H9 (cell line): ENCODE data around the gene MTOR. TPM values are rescaled to one million over a fixed set of nuclear protein-coding genes. Genes with fewer than 3 reads are reported as not detected.

ENCODE experiments used
- DNase-seq: peaks from one replicate; pipeline ENCODE4 v3.0.0-alpha.2; 2017
- H2AFZ ChIP-seq: one replicate; pipeline ENCODE4 v1.6.1; 2013; ENCODE audit warnings: mild to moderate bottlenecking, low read length, control low read depth, moderate library complexity
- H2AK5ac ChIP-seq: 2 replicates; pipeline ENCODE4 v1.6.1; 2013; ENCODE audit warnings: low read length, control low read depth, mixed read lengths; ENCODE audit not compliant: insufficient read length
- H2BK120ac ChIP-seq: one replicate; pipeline ENCODE4 v1.6.1; 2013; ENCODE audit warnings: low read depth, mild to moderate bottlenecking, low read length, control low read depth, inconsistent platforms; ENCODE audit not compliant: poor library complexity, severe bottlenecking
- H2BK12ac ChIP-seq: 2 replicates; pipeline ENCODE4 v1.6.1; 2013; ENCODE audit warnings: low read length, control low read depth, mixed read lengths, low read depth; ENCODE audit not compliant: insufficient read length
- H2BK15ac ChIP-seq: 2 replicates; pipeline ENCODE4 v1.6.1; 2013; ENCODE audit warnings: low read depth, low read length, control low read depth
- H2BK20ac ChIP-seq: one replicate; pipeline ENCODE4 v1.6.1; 2013; ENCODE audit warnings: low read depth, mild to moderate bottlenecking, low read length, control low read depth, inconsistent platforms; ENCODE audit not compliant: poor library complexity, severe bottlenecking
- H2BK5ac ChIP-seq: 2 replicates; pipeline ENCODE4 v1.6.1; 2013; ENCODE audit warnings: low read length, control low read depth, mixed read lengths; ENCODE audit not compliant: insufficient read length
- H3K14ac ChIP-seq: 2 replicates; pipeline ENCODE4 v1.6.1; 2013; ENCODE audit warnings: low read length, control low read depth; ENCODE audit not compliant: insufficient read depth
- H3K18ac ChIP-seq: 2 replicates; pipeline ENCODE4 v1.6.1; 2013; ENCODE audit warnings: low read depth, mild to moderate bottlenecking, mixed read lengths, low read length, control low read depth; ENCODE audit not compliant: insufficient read length
- H3K23ac ChIP-seq: 2 replicates; pipeline ENCODE4 v1.6.1; 2013; ENCODE audit warnings: low read length, control low read depth, mixed read lengths, low read depth; ENCODE audit not compliant: insufficient read length
- H3K23me2 ChIP-seq: 2 replicates; pipeline ENCODE4 v1.6.1; 2013; ENCODE audit warnings: low read depth, mild to moderate bottlenecking, mixed read lengths, low read length, control low read depth; ENCODE audit not compliant: insufficient read length, poor library complexity, severe bottlenecking
- H3K27ac ChIP-seq: 2 replicates; pipeline ENCODE4 v1.5.1; 2013; ENCODE audit warnings: low read length, control low read depth, mixed read lengths, low read depth; ENCODE audit not compliant: insufficient read length
- H3K27me3 ChIP-seq: 2 replicates; pipeline ENCODE4 v1.6.1; 2013; ENCODE audit warnings: low read length, control low read depth, inconsistent platforms; ENCODE audit not compliant: insufficient read depth
- H3K4ac ChIP-seq: 2 replicates; pipeline ENCODE4 v1.6.1; 2013; ENCODE audit warnings: low read depth, mild to moderate bottlenecking, control low read depth, inconsistent platforms, low read length, moderate library complexity
- H3K4me1 ChIP-seq: 2 replicates; pipeline ENCODE4 v1.6.1; 2013; ENCODE audit warnings: low read length, control low read depth, inconsistent platforms; ENCODE audit not compliant: insufficient read depth
- H3K4me2 ChIP-seq: 2 replicates; pipeline ENCODE4 v1.6.1; 2013; ENCODE audit warnings: low read length, control low read depth, mixed read lengths; ENCODE audit not compliant: insufficient read length, insufficient read depth
- H3K56ac ChIP-seq: 2 replicates; pipeline ENCODE4 v1.6.1; 2013; ENCODE audit warnings: low read depth, mild to moderate bottlenecking, mixed read lengths, low read length, control low read depth; ENCODE audit not compliant: insufficient read length
- H3K79me1 ChIP-seq: 2 replicates; pipeline ENCODE4 v1.6.1; 2013; ENCODE audit warnings: low read depth, mild to moderate bottlenecking, moderate library complexity, low read length, control low read depth, inconsistent platforms; ENCODE audit not compliant: insufficient read depth, poor library complexity, severe bottlenecking
- H3K79me2 ChIP-seq: 2 replicates; pipeline ENCODE4 v1.6.1; 2013; ENCODE audit warnings: low read length, control low read depth, inconsistent platforms; ENCODE audit not compliant: insufficient read depth
- H3K9ac ChIP-seq: 2 replicates; pipeline ENCODE4 v1.6.1; 2013; ENCODE audit warnings: low read length, control low read depth, mixed read lengths; ENCODE audit not compliant: insufficient read length; ENCODE audit errors: extremely low read depth
- H3K9me3 ChIP-seq: one replicate; pipeline ENCODE4 v1.6.1; 2013; ENCODE audit warnings: low read depth, low read length, inconsistent platforms; ENCODE audit not compliant: control insufficient read depth
- H3T11ph ChIP-seq: one replicate; pipeline ENCODE4 v1.6.1; 2013; ENCODE audit warnings: mild to moderate bottlenecking, low read length, control low read depth, inconsistent platforms
- H4K20me1 ChIP-seq: one replicate; pipeline ENCODE4 v1.6.1; 2013; ENCODE audit not compliant: control insufficient read depth, insufficient read length, insufficient read depth
- H4K5ac ChIP-seq: 2 replicates; pipeline ENCODE4 v1.6.1; 2013; ENCODE audit warnings: low read depth, mild to moderate bottlenecking, mixed read lengths, low read length, control low read depth; ENCODE audit not compliant: insufficient read length
- H4K8ac ChIP-seq: replicated peaks from 2 replicates; pipeline ENCODE4 v1.6.1; 2013; ENCODE audit warnings: low read length, control low read depth, mixed read lengths, low read depth; ENCODE audit not compliant: insufficient read length
- H4K91ac ChIP-seq: 2 replicates; pipeline ENCODE4 v1.6.1; 2013; ENCODE audit warnings: low read depth, mild to moderate bottlenecking, moderate library complexity, mixed read lengths, low read length, control low read depth; ENCODE audit not compliant: insufficient read length
- H3K27ac Mint-ChIP-seq, 3 experiments: 2 replicates in 2 of 3; 3 replicates in 1 of 3; pipeline ENCODE4 v1.8.0; 2020 to 2021; ENCODE audit warnings: mixed read lengths in 3 of 3, mild to moderate bottlenecking in 1 of 3, moderate library complexity in 1 of 3
- H3K27me3 Mint-ChIP-seq: 2 replicates; pipeline ENCODE4 v1.8.0; 2021; ENCODE audit warnings: low read depth, mild to moderate bottlenecking, moderate library complexity, mixed read lengths
- H3K36me3 Mint-ChIP-seq, 3 experiments: 2 replicates in 2 of 3; 3 replicates in 1 of 3; pipeline ENCODE4 v1.8.0; 2020 to 2021; ENCODE audit warnings: low read depth in 3 of 3, mixed read lengths in 3 of 3; ENCODE audit not compliant: insufficient read depth in 1 of 3
- H3K4me1 Mint-ChIP-seq, 2 experiments: 2 replicates each; pipeline ENCODE4 v1.8.0; 2020; ENCODE audit warnings: mixed read lengths in 2 of 2
- H3K4me3 Mint-ChIP-seq, 2 experiments: 2 replicates in 1 of 2; 3 replicates in 1 of 2; pipeline ENCODE4 v1.8.0; 2020 to 2021; ENCODE audit warnings: mild to moderate bottlenecking in 2 of 2, mixed read lengths in 2 of 2, moderate library complexity in 1 of 2
- H3K9me3 Mint-ChIP-seq, 2 experiments: 2 replicates in 1 of 2; 3 replicates in 1 of 2; pipeline ENCODE4 v1.8.0; 2020; ENCODE audit warnings: mild to moderate bottlenecking in 2 of 2, mixed read lengths in 2 of 2, moderate library complexity in 1 of 2
- CTCF ChIP-seq: fragments of 200-600 bp; sonication (generic); conservative IDR thresholded peaks from 3 replicates; pipeline ENCODE4 v1.8.0; 2021; ENCODE audit warnings: antibody characterized with exemption, mild to moderate bottlenecking
- WGBS: extraction: QIAGEN DNeasy Blood & Tissue Kit; methylation state at CpG from one replicate; pipeline ENCODE4 v1.1.7; 2013; ENCODE audit warnings: missing lambda C conversion rate, low lambda C conversion rate, mixed read lengths; ENCODE audit not compliant: insufficient read length; ENCODE audit errors: extremely low coverage; 5-methylcytosine and 5-hydroxymethylcytosine counted together
- total RNA-seq: library from RNA; stranded (reverse); gene quantifications from 2 replicates; pipeline ENCODE4 v1.2.1, GENCODE V29; 2021

The MTOR gene
- total RNA-seq, 1 experiment from 2014 or later = 67.5 TPM

DNA sequence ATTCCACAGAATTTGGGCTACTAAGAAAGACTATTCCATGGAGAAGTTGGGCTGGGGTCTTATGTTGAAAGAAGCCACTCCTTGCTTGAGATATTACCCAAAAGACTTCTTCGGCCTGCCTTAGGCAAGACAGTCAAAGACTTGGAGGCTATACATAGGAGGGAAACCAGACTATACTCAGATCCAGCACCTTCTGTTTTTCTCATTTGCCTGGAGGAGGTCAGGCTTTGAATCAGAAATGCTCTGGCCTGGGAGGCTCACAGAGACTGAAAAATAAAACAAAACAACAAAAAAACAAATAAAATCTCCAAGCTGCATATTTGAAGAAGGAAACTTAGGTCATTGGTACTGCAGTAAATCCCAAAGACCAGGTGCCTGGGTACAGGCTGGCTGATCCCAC, 124.3 kb downstream of the MTOR start:
- Histone ChIP-seq H3K14ac (no peak overlapping the region), H4K8ac (no peak overlapping the region), H3K56ac (no peak overlapping the region), H2AK5ac (no peak overlapping the region), H3K4ac (no peak overlapping the region), H3K79me2 (no peaks in the 10 kb centered on the region), H3K23me2 (no peaks in the 10 kb centered on the region), H3K23ac (no peak overlapping the region), H2BK5ac (no peak overlapping the region), H4K5ac (no peak overlapping the region), H3K27me3 (no peaks in the 10 kb centered on the region; the same call in 1 of the 2 replicates), H2AFZ (no peak overlapping the region), H4K91ac (no peak overlapping the region), H3K9me3 (no peaks in the 10 kb centered on the region), H3T11ph (no peak overlapping the region), H3K9ac (no peak overlapping the region), H2BK15ac (no peak overlapping the region), H2BK20ac (no peak overlapping the region), H2BK12ac (no peak overlapping the region), H3K79me1 (no peaks in the 10 kb centered on the region), H3K4me1 (no peaks in the 10 kb centered on the region), H2BK120ac (no peak overlapping the region), H4K20me1 (no peaks in the 10 kb centered on the region), H3K4me2 (no peak overlapping the region), H3K27ac (no peak overlapping the region), H3K18ac (no peak overlapping the region)
- Mint-ChIP-seq H3K4me3 (no peak overlapping the region), H3K27ac (no peak overlapping the region), H3K9me3 (no peaks in the 10 kb centered on the region), H3K27me3 (no peaks in the 10 kb centered on the region), H3K4me1 (no peaks in the 10 kb centered on the region), H3K36me3 (peaks cover 1 to 58% (median 40%) of the 10 kb centered on the region in 3 experiments; a peak in 6 of 7 replicates)
- WGBS = no CpG with 5 or more reads among the region's 1 CpG
- DNase-seq = no peak
- no peak for TF ChIP-seq CTCF
